HS-27A (cell line): Measurements from ENCODE around the gene SCRG1.

Source experiments
- DNase-seq: peaks from one replicate; pipeline ENCODE4 v3.0.0-alpha.2; 2012; ENCODE audit warnings: low read depth, missing footprints

SCRG1 gene

GRCh38 chr4:173411106-173411693 is 12.3 kb upstream of the SCRG1 start:
- DNase-seq = no peak

GRCh38 chr4:173410079-173410478 is 11.2 kb upstream of the SCRG1 start:
- no peak for DNase-seq

GRCh38 chr4:173405840-173406606 is 7.1 kb upstream of the SCRG1 start:
- DNase-seq = no peak

GRCh38 chr4:173404296-173404865 is 5.5 kb upstream of the SCRG1 start:
- DNase-seq = no peak

GRCh38 chr4:173403051-173403450 is 4.1 kb upstream of the SCRG1 start:
- DNase-seq = no peak

- DNase-seq = no peak
Measured at GRCh38 chr4:173401063-173401462, 2.1 kb upstream of the SCRG1 start.

- no peak for DNase-seq
Measured at GRCh38 chr4:173398220-173398619, 696 bp downstream of the SCRG1 start.

GRCh38 chr4:173397604-173398003 is 1.3 kb downstream of the SCRG1 start:
- no peak for DNase-seq

GRCh38 chr4:173391701-173392100 is 7.2 kb downstream of the SCRG1 start:
- DNase-seq = no peak

GRCh38 chr4:173386751-173387150 is 12.2 kb downstream of the SCRG1 start:
- no peak for DNase-seq

- DNase-seq = no peak
Measured at GRCh38 chr4:173382349-173382748, 16.6 kb downstream of the SCRG1 start.

- no peak for DNase-seq
Measured at GRCh38 chr4:173381610-173382009, 17.3 kb downstream of the SCRG1 start.

GRCh38 chr4:173380987-173381386 is 17.9 kb downstream of the SCRG1 start:
- no peak for DNase-seq

- DNase-seq = no peak
Measured at GRCh38 chr4:173379929-173380328, 19.0 kb downstream of the SCRG1 start.

- no peak for DNase-seq
Measured at GRCh38 chr4:173374588-173374987, 24.3 kb downstream of the SCRG1 start.

GRCh38 chr4:173371292-173372192 is 27.4 kb downstream of the SCRG1 start:
- peak; percentile 38 for DNase-seq

GRCh38 chr4:173370477-173371291 is 28.2 kb downstream of the SCRG1 start, which contains the start of gene SAP30:
Gene SAP30, plus strand, starts transcription at chr4:173370954. Its CDS starts 229 bp downstream, at chr4:173371183.
- DNase-seq = peak; percentile 83

GRCh38 chr4:173370130-173370476 is 28.8 kb downstream of the SCRG1 start:
- no peak for DNase-seq

GRCh38 chr4:173367946-173368345 is 31.0 kb downstream of the SCRG1 start:
- DNase-seq = no peak

- DNase-seq = no peak
Measured at GRCh38 chr4:173367285-173367684, 31.6 kb downstream of the SCRG1 start.

GRCh38 chr4:173365359-173365996 is 33.4 kb downstream of the SCRG1 start:
- DNase-seq = no peak
